Upper lobe of left lung (tissue), 4 donors: Measurements from ENCODE around the gene DIAPH3.

ENCODE experiments used
- EP300 ChIP-seq, 4 donors: sonication (generic); formaldehyde crosslinking; IDR thresholded peaks; one replicate each; pipeline ENCODE4 v1.5.1; 2017; ENCODE audit warnings: antibody characterized with exemption in 4 of 4, control low read depth in 2 of 4
- POLR2A ChIP-seq, 4 donors: fragments of 450-650 bp; IDR thresholded peaks; one replicate each; pipeline ENCODE4 v1.5.1; 2016 to 2017; ENCODE audit warnings: antibody characterized with exemption in 4 of 4, mild to moderate bottlenecking in 2 of 4
- POLR2AphosphoS5 ChIP-seq, 2 donors: sonication (generic); formaldehyde crosslinking; IDR thresholded peaks; one replicate each; pipeline ENCODE4 v1.5.1; 2017; ENCODE audit warnings: antibody characterized with exemption in 2 of 2

GRCh38 chr13:59677966-59678814 is 485.5 kb downstream of the DIAPH3 start:
- TF ChIP-seq POLR2A (IDR thresholded peaks at IDR 0.05) (no peak), EP300 (IDR thresholded peaks at IDR 0.05) (no peak), POLR2AphosphoS5 (IDR thresholded peaks at IDR 0.05) (no peak)
